Gastrocnemius medialis (tissue), 4 donors: ENCODE measurements around the gene ADAM12.

Experiments
- POLR2A ChIP-seq, 2 donors: fragments of 450-650 bp; IDR thresholded peaks; one replicate each; pipeline ENCODE4 v1.6.1; 2017; ENCODE audit warnings: antibody characterized with exemption in 2 of 2, mild to moderate bottlenecking in 2 of 2, moderate library complexity in 2 of 2
- TF ChIP-seq, protein P1 (sequence below), 5 experiments: fragments of 450-650 bp in 3 of 5; fragments of 200-600 bp in 2 of 5; sonication (generic) in 2 of 5; IDR thresholded peaks in 4 of 5; conservative IDR thresholded peaks in 1 of 5; 1 replicate in 4 of 5; 2 replicates in 1 of 5; pipeline ENCODE4 v1.5.1; 2016 to 2019; ENCODE audit warnings: antibody characterized with exemption in 5 of 5, mild to moderate bottlenecking in 3 of 5, moderate library complexity in 3 of 5

DNA sequence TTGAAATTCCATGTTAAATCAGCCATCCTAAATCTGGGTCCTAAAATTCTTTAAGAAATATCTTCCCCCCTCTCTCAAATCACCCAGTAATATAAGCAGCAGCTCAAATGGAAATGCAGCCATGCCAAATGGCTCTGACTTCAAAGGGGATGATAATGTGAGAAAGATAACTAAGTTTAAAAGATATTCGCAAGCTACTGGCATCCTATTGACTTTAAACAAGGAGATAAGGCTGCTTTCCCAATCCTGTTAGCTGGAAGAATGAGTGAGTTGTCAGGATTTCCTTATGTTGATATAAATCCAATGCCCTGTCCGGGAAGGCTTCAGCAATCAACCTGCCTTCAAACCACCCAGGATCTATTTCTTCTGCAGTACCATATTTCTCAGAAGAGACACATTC lies 320.0 kb downstream of the ADAM12 start:
- TF ChIP-seq, protein P1, sequence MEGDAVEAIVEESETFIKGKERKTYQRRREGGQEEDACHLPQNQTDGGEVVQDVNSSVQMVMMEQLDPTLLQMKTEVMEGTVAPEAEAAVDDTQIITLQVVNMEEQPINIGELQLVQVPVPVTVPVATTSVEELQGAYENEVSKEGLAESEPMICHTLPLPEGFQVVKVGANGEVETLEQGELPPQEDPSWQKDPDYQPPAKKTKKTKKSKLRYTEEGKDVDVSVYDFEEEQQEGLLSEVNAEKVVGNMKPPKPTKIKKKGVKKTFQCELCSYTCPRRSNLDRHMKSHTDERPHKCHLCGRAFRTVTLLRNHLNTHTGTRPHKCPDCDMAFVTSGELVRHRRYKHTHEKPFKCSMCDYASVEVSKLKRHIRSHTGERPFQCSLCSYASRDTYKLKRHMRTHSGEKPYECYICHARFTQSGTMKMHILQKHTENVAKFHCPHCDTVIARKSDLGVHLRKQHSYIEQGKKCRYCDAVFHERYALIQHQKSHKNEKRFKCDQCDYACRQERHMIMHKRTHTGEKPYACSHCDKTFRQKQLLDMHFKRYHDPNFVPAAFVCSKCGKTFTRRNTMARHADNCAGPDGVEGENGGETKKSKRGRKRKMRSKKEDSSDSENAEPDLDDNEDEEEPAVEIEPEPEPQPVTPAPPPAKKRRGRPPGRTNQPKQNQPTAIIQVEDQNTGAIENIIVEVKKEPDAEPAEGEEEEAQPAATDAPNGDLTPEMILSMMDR (IDR thresholded peaks at IDR 0.05 in 4 of 5, conservative IDR thresholded peaks at IDR 0.05 in 1 of 5): no peak
- TF ChIP-seq POLR2A (IDR thresholded peaks at IDR 0.05): no peak
